Germinal center (tissue), 1 donor: ENCODE data around the gene CADPS.

Source experiments
- DNase-seq: peaks from one replicate; pipeline ENCODE4 v3.0.0; 2012; ENCODE audit warnings: mixed read lengths, low spot score

CADPS gene

DNA sequence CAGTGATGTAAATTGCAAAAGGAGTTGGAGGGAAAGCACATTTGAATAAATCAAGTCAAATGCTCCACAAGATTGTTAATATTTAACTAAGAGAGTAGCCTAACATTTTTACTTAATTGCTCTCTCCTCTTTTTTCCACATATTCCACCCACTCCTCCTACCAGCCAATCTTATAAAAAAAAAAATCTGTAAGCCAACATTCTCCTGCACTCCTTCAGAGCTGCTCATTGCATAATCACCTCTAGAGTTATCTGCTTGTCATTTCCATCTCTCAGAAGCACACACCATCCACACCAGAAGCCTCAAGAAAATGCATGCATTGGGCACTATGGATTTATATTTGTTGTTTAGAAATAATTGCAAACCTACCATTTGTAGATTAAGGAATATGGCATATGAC is 64.1 kb downstream of the CADPS start:
- no peak for DNase-seq

DNA sequence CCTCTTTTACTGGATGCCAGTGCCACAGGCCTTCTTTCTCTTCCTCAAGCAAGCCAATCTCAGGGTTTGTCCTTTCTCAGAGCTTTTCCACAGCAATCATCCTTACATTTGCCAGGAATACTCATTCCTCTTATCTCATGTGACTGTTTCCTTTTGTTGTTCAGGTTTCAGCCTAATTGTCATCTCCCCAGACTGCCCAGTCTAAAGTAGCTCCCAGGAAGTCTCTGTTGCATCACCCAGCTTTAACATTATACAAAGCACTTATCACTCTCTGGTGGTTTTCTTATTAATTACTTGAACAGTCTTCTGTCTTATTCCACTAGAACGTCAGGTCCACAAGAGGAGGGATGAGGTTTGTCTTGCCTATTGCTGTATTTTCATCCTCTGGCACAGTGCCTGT is 65.8 kb downstream of the CADPS start:
- DNase-seq: no peak

DNA sequence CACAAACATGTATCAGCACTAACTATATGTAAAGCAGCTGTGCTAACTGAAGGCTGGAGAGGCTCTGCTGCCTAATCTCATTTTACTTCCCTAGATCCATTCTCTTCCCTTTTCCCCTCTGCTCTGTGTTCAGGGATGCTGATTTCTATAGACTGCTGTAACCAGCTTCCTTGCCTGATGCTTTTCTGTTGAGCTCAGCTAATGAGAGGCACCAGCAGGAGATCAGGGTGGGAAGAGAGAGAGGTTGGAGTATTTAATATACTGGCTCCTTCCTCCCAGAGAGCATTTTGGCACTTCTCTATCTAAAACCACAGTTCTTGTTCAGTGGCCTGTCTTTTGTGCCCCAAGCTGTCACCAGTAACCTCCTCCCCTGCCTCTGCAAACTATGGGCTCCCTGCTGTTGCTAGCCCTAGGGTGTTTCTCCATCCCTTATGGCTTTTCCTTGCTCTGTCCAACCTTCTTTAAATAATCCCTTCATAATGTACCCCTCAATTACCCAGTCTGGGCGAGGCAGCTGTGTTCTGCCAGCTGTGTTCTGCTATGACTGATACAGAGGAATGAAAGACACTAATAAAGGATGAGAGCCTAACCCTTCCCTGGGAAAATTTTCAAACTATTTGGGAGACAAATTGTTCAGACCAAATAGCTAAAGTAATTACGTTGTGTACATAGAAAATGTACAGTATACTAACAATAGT is 69.5 kb downstream of the CADPS start:
- no peak for DNase-seq

DNA sequence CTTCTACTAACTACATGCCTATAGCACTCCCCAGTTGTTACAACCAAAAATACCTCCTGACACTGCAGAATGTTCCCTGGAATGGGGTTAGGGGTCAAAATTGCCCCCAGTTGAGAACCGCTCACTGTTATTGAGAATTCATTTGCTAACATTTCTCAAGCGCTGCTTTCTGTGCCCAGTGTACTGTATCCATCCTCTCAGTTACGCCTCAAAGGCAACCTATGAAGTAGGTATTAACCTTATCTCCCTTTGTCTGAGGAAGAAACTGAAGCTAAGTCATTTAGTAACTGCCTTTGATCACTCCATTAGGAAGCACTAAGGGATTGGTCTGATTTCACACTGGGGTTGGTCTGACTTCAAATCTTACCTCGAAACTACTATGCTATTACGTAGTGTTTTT is 70.1 kb downstream of the CADPS start:
- no peak for DNase-seq

DNA sequence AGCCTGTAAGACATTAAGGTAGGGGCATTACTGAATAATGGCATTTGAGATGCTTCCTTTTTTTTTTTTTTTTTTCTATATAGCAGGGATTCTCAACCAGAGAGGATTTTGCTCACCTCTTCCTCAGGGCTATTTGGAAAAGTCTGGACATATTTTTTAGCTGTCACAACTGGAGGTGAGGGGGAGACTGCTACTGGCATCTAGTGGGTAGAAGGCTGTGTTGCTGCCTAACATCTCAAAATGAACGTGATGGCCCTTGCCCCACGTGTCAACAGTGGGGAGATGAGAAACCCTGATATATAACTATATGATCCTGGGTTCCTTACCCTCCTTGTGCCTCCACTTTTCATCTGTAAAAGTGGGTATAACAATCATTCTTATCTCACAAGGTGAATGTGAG is 71.9 kb downstream of the CADPS start:
- no peak for DNase-seq

DNA sequence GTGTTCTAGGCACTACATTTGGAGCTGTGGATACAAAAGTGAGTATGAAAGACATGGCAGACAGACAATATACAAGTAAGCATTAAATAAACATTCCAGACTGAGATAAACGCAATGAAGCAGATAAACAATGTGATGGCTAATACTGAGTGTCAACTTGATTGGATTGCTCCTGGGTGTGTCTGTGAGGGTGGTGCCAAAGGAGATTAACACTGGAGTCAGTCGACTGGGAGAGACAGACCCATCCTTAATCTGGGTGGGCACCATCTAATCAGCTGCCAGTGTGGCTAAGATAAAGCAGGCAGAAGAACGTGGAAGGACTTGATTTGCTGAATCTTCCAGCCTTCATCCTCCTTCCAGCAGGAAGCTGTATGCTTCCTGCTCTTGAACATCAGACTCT is 77.2 kb downstream of the CADPS start:
- DNase-seq: no peak

DNA sequence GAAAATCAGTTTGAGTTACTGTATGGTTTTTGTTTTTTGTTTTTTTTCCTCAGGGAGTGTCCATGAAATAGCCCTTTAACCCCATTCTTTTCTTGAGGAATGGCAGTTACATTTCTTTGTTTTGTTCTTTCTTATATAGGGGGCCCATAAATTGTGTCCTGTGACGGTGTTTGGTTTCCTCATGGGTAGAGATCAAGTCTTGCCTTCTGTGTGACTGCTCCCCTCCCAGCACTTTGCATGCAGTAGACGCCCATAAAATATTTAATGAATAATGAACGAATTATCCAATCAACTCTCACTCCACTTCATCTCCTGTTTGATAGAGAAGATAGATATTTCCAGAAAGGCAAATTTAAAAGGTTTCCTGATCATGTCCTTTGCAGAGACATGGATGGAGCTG is 78.1 kb downstream of the CADPS start:
- no peak for DNase-seq

DNA sequence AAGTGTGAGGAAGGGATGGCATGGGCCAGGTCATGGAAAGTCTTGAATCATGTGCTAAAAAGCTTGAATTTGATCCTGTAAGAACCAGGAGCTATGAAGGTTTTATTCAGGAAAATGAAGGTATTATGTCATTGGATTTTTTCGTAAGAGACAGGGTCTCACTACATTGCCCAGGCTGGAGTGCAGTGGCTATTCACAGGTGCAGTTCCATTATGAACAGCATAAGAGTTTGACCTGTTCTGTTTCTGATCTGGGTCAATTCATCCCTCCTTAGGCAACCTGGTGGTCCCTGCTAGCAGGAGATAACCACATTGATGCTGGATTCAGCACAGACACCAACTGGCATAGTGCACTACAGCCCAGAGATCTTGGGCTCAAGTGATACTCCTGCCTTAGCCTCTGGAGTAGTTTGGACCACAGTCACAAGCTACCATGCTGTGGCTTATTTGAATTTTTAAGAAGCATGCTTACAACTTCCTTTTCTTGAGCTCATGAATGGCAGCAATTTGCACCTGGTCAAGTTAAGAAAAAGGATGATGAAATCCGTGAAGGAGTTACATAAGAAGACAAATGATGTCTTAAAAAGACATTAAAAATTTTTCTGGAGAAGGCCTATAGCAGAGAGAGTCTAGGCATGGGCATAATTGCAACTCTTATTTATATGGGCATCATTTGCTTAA is 79.1 kb downstream of the CADPS start:
- DNase-seq: no peak

DNA sequence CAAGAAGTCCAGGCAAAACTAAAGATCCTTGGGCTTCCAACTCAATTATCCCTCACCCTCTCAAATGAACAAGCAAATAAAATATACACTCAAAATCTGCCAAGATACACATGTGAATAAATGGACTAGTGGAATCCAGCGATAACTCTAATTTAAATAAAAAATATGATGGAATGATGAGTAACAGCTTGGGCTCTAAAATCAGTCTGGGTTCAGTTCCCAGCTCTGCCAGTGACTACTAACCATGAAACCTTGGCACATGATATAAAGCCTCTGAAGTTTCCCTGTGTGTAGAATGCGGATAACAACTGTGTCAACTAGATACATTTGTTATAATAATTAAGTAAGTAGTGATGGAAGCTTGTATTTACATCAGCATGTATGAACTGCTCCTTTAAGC is 81.3 kb downstream of the CADPS start:
- DNase-seq: no peak

DNA sequence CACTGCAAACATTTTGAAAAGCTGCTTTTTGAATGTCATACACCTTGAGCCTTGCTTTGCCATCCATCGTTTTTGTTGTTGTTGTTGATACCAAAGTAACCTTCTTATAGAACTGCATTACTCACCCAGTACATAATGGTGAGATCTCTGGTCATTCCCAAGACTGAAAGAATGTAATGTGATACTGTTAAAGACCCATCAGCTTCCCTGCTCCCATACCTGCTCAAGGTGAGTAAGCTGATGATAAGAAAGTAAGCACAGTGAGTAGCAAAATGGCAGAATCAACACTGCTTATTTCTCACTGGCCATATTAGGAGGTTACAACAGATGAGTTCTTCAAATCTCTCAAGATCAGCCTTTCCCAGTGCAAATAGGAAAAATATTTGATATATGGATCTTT is 89.8 kb downstream of the CADPS start:
- no peak for DNase-seq

DNA sequence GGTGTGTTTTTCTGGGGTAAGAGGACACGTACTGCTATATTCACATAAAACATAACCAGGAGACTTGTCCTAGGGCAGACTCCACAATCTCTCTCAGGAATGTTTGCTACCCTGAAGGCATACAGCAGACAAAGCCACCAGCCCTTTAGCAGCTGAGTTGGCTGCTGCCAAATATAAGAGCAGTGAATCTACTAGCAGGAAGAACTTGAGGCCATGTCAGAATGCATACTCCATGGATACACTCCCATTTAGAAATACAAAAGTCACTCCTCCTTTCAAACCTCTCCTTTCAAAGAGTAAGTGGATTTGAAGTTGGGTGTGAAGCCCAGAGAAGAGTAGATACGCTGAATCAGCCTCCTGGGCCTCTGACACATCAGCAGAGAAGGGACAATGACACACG is 94.1 kb downstream of the CADPS start:
- no peak for DNase-seq

DNA sequence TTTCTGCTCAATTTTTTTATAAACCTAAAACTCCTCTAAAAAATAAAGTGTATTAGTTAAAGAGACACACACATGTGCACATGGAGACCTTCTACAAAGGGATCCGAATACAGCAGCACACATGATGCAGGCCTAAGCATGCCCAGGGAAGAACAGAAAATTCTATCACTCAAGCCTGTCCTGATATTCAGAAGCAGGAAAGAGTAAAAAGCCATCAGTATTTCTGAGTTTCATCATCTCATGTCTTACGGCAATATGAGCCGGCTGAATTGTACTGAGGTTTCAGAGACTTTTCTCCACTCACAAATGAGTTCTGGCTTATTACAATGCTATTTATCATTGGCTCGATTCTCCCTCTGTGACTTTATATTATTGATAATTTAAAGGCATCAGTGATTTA is 97.5 kb downstream of the CADPS start:
- DNase-seq: no peak

DNA sequence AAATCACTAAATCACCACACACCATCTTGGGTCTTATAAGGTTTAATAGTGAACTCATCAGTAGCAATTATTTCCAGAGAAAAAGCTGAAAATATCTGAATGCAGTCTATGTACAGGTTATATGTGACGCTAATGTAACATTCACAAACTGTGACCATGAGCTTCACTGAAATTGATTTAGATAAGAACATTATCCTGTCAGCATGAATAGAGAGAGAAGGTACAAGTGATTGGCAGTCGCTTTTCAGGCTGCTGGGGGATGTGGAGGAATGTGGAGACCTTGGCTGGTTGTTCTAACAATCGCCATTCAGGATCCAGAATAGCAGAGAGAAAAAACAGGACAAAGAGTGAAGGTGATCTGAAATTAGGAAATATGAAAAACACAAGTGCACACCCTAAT is 98.1 kb downstream of the CADPS start:
- DNase-seq: no peak

DNA sequence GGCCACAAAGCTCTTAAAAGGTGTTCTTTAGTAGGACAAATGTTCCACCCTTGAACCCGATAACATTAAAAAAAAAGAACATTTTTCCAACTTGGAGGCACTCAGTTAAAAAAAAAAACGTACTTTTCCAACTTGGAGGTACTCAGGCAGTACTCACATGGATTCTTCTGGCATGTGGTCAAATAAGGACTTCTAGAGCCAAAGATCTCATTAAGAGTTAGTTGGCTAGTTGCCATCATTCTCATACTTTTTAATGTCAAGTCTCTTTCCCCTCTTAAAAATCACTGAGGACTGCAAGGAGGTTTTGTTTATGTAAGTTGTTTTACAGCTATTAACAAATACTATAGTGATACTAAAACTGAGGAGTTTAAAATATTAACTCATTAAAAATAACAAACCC is 101.0 kb downstream of the CADPS start:
- DNase-seq: no peak

DNA sequence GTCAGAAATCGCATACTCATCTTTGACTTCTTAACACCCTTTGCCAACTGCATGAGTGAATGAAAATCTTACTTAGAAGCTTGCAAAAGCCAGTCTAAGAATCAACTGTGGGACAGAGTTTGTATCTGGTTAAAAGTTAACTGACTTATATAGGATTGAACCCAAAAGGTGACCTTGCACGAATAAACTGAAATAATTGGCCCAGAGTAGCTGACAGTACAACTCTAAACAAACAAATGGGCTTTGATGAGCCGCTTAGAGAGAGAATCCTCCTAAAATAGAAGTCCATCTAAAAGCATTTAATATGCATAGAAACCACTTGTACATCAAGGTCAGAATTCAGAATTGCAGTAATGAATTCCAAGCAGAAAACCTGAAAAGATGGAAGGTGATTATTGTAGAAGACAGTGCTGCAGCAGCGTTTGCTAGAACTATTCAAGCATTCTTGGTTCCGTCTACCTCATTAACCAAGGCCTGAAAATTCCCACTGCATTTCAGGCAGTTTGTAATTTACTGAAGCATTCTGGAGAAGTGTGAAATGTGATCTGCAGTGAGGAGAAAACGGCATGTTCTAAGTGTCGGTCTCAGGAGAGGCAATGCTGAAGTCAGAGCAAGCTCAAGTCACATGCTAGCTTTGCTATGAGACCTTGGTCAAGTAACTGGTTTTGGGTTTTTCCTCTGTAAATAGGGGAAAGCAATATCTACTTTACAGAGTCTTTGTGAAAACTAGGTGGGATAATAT is 103.7 kb downstream of the CADPS start:
- no peak for DNase-seq

DNA sequence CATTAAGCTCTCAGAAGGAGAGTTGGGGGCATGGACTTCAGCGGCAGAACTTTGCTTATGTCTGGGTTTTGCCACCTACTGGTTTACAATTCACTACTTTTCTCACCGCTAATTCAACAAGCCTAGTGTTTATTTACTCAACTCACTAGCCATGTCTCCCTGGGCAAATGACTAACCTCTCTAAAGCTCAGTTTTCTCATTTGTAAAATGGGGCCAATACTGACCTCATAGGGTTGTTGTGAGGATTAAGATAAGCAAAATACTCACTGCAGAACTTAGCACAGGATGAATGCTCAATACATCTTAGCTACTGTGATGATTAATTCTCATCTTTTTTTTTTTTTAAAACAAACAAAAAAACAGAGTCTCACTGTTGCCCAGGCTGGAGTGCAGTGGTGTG is 106.3 kb downstream of the CADPS start:
- no peak for DNase-seq

DNA sequence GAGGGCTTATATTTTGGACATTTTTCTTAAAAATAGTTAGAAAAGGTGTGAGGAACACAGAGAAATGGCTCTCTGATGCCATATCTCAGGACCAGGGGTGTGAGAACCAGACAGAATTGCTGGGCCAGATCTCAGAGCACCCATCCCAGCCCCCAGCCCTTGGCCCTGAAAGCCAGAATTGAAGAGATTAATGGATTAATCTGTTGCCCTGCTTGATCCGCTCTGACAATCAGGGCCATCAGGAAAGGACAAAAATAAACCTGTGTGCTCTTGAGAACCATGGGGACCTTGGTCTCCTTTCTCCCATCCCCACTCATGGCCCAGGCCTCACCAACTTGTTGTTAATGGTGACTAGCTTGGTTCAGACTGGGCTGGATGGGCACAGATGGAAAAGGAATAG is 113.5 kb downstream of the CADPS start:
- DNase-seq: no peak

DNA sequence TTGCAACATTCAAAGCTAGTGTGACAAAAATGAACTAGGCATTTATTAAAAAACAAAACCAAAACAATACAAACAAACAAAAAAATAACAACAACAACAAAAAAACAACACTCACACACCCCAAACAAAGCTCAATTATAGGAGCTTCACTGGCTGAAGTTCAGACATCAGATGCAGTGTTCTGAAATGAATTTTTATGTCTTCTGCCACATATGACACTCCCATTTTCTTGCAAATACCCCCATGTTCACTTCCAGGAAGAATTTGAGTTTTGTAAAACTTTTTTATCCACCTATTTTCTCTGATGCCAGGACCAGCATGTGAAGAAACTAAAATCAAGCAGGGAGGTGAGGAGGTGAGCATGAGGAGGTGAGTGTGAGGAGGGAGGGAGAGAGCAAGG is 113.9 kb downstream of the CADPS start:
- DNase-seq: no peak

DNA sequence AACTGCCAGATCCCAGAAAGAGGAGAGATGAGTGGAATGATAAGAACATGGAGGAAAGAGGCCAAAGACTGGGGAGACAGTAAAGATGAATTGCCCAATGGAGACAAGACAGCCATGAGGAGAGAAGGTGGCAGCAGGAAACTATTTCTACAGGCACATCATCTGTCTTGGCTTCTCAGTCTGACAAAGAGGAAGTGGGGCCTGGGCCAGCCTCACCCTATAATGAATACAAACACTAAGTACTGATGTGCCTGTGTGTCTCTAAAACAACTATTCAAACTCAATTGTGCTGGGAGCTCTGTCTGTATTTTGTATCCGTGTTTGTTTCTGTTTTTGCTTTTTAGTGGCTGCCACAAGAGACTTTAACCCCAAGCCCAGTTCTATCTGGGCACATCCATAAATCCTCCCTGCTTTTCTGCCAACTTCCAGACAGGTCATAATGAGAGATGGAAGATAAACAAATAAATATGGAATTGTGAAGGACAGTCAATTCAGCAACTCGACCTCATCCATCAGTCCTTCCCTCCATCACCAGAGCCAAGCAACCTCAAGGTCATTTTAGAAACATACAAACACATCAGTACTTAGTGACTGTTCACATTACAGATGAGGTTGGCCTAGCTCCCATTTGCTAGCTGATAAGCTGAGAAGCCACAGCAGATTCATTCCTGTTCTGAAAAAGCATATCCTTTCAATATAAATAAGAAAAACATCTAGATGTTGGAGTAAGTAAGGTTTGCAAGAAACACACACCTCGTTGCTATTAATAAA is 116.7 kb downstream of the CADPS start:
- DNase-seq: peak; percentile 14

DNA sequence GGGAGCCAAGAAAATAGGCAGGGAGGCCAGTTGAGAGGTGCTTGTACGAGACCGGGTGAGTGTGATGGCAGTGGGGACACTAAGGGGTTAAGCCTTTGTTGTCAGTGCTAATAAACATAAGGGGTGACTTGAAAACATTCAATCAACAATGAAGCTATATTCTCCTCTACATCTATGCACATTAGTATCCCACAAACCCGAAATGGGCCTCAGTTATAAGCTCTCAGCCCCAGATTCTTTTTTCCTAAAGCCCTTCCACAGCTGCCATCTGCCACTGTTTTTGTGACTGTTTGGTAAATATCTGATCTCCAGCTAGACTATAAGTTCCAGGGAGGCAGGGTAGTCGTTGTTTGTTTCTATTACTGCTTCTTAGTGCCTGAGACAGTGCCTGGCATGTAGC is 118.2 kb downstream of the CADPS start:
- no peak for DNase-seq

DNA sequence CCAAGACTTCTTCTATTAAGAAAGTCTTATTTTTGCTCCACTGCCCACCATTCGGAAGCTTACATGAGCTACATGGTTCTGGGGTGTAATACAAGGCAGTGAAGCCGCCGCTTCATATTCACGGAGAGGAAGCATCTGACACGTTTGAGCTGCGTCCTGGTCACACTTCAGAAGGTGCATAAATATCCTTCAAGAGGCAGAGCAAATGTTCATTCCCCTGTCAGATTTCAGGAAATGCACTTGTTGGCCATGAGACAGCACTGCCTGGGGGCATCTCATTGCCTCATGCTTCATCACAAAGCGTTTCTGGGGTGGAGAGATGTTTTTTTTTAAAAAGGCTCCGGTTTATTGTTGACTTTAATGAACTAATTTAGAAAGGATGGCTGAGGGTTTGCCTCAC is 119.9 kb downstream of the CADPS start:
- peak; percentile 28 for DNase-seq

DNA sequence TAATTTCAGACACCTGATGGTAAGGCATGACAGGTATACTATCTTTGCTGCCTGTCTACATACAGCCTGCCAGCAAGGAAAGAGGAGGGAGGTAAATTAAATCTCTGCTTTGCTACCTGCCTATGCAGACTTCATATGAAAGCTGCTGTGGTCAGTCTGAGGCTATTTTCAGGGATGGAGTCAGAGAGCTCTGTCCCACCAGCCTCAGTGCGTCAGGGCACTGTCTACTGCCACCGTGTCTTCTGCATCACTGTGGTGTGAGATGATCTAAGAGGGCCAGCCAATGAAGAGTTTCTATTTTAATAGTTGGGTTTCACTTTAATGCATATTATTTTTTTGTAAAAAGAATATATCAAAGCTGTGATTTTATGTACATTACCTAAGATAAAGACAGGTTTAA is 125.6 kb downstream of the CADPS start:
- DNase-seq: no peak

DNA sequence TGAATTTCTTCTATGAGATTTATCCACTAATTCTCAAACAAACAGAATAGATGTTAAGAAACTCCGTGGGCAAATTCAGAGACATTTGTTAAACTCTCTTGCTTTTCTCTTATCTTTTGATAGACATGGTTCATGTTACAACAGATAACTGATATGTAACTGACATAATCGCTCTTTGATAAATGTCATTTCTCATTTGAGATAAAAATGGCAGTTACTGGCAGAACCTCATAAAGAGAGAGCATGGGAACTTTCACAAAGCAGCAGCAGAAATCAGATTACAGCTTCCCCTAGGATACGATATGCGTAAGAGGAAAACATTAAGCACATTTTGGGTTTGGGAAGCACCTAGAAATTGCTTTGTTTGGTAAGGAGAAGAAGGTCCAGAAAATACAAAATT is 126.1 kb downstream of the CADPS start:
- DNase-seq: no peak
